Stimulated activated CD4-positive, alpha-beta T cell treated with anti-CD3 and anti-CD28 coated beads, Interleukin-15, amount 100 ng/mL, for 24 hours (primary cell): ENCODE results near the gene NINJ2.
"Not testable (repeated sequence)": the region's sequence is repeated elsewhere in the genome, so short reads cannot be mapped to it uniquely, and the experiment has no call there.

Experiments
- DNase-seq: peaks from one replicate; pipeline ENCODE4 v3.0.0-alpha.2; 2020

Gene NINJ2

GRCh38 chr12:663293-663871 lies at the start of gene NINJ2:
Gene NINJ2, minus strand, starts transcription at chr12:663445. Its CDS starts 85 bp downstream, at chr12:663360.
- DNase-seq = peak; percentile 36

GRCh38 chr12:712172-712863 lies 49.1 kb upstream of the NINJ2 start:
- no peak for DNase-seq

GRCh38 chr12:709455-710020 lies 46.3 kb upstream of the NINJ2 start:
- no peak for DNase-seq

- not testable (repeated sequence) for DNase-seq
Observed at GRCh38 chr12:708084-708483, 44.8 kb upstream of the NINJ2 start.

GRCh38 chr12:704516-705242 lies 41.4 kb upstream of the NINJ2 start:
- no peak for DNase-seq

GRCh38 chr12:701896-702539 lies 38.8 kb upstream of the NINJ2 start:
- DNase-seq = no peak

GRCh38 chr12:700016-700415 lies 36.8 kb upstream of the NINJ2 start:
- DNase-seq = no peak

- DNase-seq = not testable (repeated sequence)
Observed at GRCh38 chr12:698222-698621, 35.0 kb upstream of the NINJ2 start.

- no peak for DNase-seq
Observed at GRCh38 chr12:697481-697880, 34.2 kb upstream of the NINJ2 start.

GRCh38 chr12:694734-695503 lies 31.7 kb upstream of the NINJ2 start:
- no peak for DNase-seq

- DNase-seq = no peak
Observed at GRCh38 chr12:693934-694533, 30.8 kb upstream of the NINJ2 start.

- DNase-seq = no peak
Observed at GRCh38 chr12:692274-692673, 29.0 kb upstream of the NINJ2 start.

- DNase-seq = no peak
Observed at GRCh38 chr12:690466-690865, 27.2 kb upstream of the NINJ2 start.

GRCh38 chr12:685388-685787 lies 22.1 kb upstream of the NINJ2 start:
- DNase-seq = peak; percentile 75

- no peak for DNase-seq
Observed at GRCh38 chr12:684416-684815, 21.2 kb upstream of the NINJ2 start.

- DNase-seq = no peak
Observed at GRCh38 chr12:681568-682256, 18.5 kb upstream of the NINJ2 start.

GRCh38 chr12:678747-679712 lies 15.8 kb upstream of the NINJ2 start:
- peak; percentile 54 for DNase-seq

- DNase-seq = no peak
Observed at GRCh38 chr12:675562-675961, 12.3 kb upstream of the NINJ2 start.

GRCh38 chr12:674272-674781 lies 11.1 kb upstream of the NINJ2 start:
- DNase-seq = peak; percentile 90

GRCh38 chr12:673849-674248 lies 10.6 kb upstream of the NINJ2 start:
- no peak for DNase-seq
